ENCODE data around the gene DLEC1.
A peak's percentile ranks its signal among the peaks of the same experiment; 100 is the strongest.

The DLEC1 gene

DNA sequence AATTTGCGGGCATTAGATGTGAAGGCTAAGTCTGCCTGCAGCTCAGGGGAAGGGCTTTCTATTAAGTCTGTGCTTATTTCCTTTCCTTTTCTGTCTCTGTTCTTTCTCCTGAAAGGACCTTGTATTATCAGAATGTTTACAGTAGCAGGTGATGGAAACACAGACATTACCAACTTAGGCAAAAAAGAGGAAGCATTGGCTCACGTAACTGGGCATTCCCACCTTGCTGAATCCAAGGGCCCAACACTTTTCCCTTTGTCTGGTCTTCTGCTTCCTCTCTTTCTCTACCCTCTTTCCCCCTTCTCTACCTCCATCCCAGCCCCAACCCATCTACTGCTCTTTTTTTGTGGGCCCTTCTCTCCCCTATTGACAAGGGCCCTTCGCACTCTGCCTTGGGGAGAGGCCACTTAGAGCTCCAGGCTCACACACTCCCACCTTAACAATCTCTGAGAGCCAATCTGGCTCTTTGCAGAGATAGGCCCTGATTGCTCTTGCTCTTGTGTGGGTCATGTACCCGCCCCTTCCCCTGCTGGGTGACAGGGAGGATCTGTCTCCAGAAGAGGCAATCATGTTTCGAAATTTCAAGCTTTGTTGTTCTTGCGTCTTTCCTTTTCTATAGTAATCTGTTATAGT lies 62.9 kb downstream of the DLEC1 start:
- Histone ChIP-seq H3K18ac (ENCODE audit: low read length) (no peak overlapping the region), H2AK5ac (ENCODE audit: low read length) (no peak overlapping the region), H3K4me1 (ENCODE audit: control insufficient read depth, low read depth, low read length) (peaks cover 6% of the 10 kb centered on the region), H3K79me1 (ENCODE audit: low read length) (no peaks in the 10 kb centered on the region), H4K8ac (ENCODE audit: low read depth, low read length) (no peak overlapping the region), H3K56ac (ENCODE audit: low read length) (no peak overlapping the region), H3K9ac (ENCODE audit: low read length) (no peak overlapping the region), H3K36me3 (ENCODE audit: control insufficient read depth, insufficient read depth, low read length) (no peaks in the 10 kb centered on the region), H3K4me3 (ENCODE audit: low read length) (no peak overlapping the region), H2BK15ac (replicated peaks; ENCODE audit: low read depth) (no peak overlapping the region), H3K27ac (ENCODE audit: low read depth, low read length) (no peak overlapping the region), H3K79me2 (ENCODE audit: control insufficient read depth, insufficient read depth, low read length) (no peaks in the 10 kb centered on the region), H2BK5ac (ENCODE audit: low read length) (no peak overlapping the region), H3K4me2 (ENCODE audit: low read length) (no peak overlapping the region), H4K5ac (ENCODE audit: low read length) (no peak overlapping the region), H3K4ac (ENCODE audit: low read depth, low read length) (no peak overlapping the region), H3K23ac (ENCODE audit: low read length) (no peak overlapping the region), H3K27me3 (ENCODE audit: insufficient read depth, low read length, poor library complexity) (no peaks in the 10 kb centered on the region), H2BK120ac (ENCODE audit: low read depth, low read length) (no peak overlapping the region)
- DNase-seq: peak; percentile 68
- no CpG with 5 or more reads among the region's 6 CpGs for WGBS (ENCODE audit: extremely low coverage, insufficient coverage, low lambda C conversion rate)

DNA sequence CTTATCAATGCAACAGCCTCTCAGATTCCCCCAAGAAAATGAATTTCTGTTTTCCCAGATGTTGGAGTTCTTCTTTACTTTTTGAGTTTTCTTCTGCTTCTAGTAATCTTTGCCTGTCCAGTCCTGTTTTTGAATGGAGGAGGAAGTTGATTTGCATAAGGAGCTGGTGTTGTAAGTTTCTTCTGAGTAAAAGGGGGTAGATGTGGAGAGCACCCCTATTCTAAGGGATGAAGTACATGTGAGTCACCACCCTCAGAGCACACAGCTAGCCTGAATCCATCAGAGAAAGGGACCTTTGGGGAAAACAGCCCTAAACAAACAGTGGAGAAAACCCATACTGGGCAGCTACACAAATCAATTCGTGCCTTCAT lies 63.4 kb downstream of the DLEC1 start:
- Histone ChIP-seq H2AK5ac (ENCODE audit: low read length) (no peak overlapping the region), H3K4ac (ENCODE audit: low read depth, low read length) (no peak overlapping the region), H4K8ac (ENCODE audit: low read depth, low read length) (no peak overlapping the region), H2BK5ac (ENCODE audit: low read length) (no peak overlapping the region), H2BK120ac (ENCODE audit: low read depth, low read length) (no peak overlapping the region), H3K4me2 (ENCODE audit: low read length) (no peak overlapping the region), H3K79me1 (ENCODE audit: low read length) (no peaks in the 10 kb centered on the region), H2BK15ac (replicated peaks; ENCODE audit: low read depth) (no peak overlapping the region), H3K36me3 (ENCODE audit: control insufficient read depth, insufficient read depth, low read length) (no peaks in the 10 kb centered on the region), H3K79me2 (ENCODE audit: control insufficient read depth, insufficient read depth, low read length) (no peaks in the 10 kb centered on the region), H3K4me1 (ENCODE audit: control insufficient read depth, low read depth, low read length) (peaks cover 6% of the 10 kb centered on the region), H3K4me3 (ENCODE audit: low read length) (no peak overlapping the region), H3K18ac (ENCODE audit: low read length) (no peak overlapping the region), H3K27me3 (ENCODE audit: insufficient read depth, low read length, poor library complexity) (no peaks in the 10 kb centered on the region), H3K9ac (ENCODE audit: low read length) (no peak overlapping the region), H4K5ac (ENCODE audit: low read length) (no peak overlapping the region), H3K23ac (ENCODE audit: low read length) (no peak overlapping the region), H3K27ac (ENCODE audit: low read depth, low read length) (no peak overlapping the region), H3K56ac (ENCODE audit: low read length) (no peak overlapping the region)
- no CpG with 5 or more reads among the region's 1 CpG for WGBS (ENCODE audit: extremely low coverage, insufficient coverage, low lambda C conversion rate)
- no peak for DNase-seq

DNA sequence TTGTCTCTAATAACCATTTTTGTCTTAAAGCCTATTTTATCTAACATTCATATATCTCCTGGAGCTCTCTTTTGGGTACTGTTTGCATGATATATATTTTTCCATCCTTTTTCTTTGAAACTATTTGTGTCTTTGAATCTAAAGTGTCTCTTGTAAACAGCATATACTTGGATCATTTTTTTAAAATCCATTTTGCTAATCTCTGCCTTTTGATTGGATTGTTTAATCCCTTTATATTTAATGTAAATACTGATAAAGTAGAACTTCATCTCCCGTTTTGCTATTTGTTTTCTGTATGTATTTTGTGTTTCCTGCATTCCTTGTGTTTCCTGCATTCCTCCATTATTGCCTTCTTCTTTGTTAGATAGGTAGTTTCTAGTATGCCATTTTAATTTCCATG lies 66.5 kb downstream of the DLEC1 start:
- Histone ChIP-seq H2BK120ac (ENCODE audit: low read depth, low read length) (no peak overlapping the region), H3K4me1 (ENCODE audit: control insufficient read depth, low read depth, low read length) (peaks cover 2% of the 10 kb centered on the region), H3K18ac (ENCODE audit: low read length) (no peak overlapping the region), H3K56ac (ENCODE audit: low read length) (no peak overlapping the region), H3K4me3 (ENCODE audit: low read length) (no peak overlapping the region), H2BK5ac (ENCODE audit: low read length) (no peak overlapping the region), H4K8ac (ENCODE audit: low read depth, low read length) (no peak overlapping the region), H3K4me2 (ENCODE audit: low read length) (no peak overlapping the region), H2AK5ac (ENCODE audit: low read length) (no peak overlapping the region), H4K5ac (ENCODE audit: low read length) (no peak overlapping the region), H3K9ac (ENCODE audit: low read length) (no peak overlapping the region), H3K79me2 (ENCODE audit: control insufficient read depth, insufficient read depth, low read length) (no peaks in the 10 kb centered on the region), H3K4ac (ENCODE audit: low read depth, low read length) (no peak overlapping the region), H3K23ac (ENCODE audit: low read length) (no peak overlapping the region), H3K36me3 (ENCODE audit: control insufficient read depth, insufficient read depth, low read length) (no peaks in the 10 kb centered on the region), H3K27ac (ENCODE audit: low read depth, low read length) (no peak overlapping the region), H3K79me1 (ENCODE audit: low read length) (no peaks in the 10 kb centered on the region), H2BK15ac (replicated peaks; ENCODE audit: low read depth) (no peak overlapping the region), H3K27me3 (ENCODE audit: insufficient read depth, low read length, poor library complexity) (no peaks in the 10 kb centered on the region)
- no peak for DNase-seq
- WGBS (ENCODE audit: extremely low coverage, insufficient coverage, low lambda C conversion rate): no CpG with 5 or more reads among the region's 1 CpG

DNA sequence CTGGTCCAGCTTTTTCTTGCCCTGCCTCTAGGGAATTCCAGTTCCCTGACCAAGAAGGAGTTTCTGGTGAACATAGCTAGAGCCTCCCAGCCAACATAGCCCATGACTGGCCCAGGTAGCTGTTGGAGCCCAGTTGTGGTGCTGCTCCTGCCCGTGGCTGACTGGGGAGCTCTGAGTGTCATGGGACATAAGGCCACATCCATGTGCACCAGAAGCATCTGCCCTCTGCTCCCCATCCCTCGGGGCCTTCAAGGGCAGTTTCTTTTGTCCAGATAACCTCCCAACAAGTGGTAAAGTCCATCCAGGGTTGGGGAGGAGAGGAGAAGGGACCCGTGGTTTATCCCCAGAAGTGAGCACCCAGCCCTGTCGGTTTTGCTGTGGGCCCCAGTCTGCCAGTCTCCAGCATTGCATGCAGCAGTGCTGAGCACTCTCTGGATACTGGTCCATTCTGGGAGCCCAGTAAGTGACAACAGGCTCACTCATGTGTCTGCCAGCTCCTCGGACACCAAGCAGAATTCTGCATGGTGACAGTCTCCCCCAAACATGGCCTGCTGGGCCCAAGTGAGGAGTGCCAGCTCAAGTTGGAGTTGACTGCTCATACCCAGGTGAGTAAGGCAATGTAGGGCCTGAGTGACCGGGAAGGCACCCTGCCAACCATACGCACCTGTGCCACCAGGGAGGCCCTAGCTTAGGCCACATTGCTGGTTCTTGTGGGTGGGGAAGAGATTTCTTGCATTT lies 69.1 kb downstream of the DLEC1 start:
- no CpG with 5 or more reads among the region's 7 CpGs for WGBS (ENCODE audit: extremely low coverage, insufficient coverage, low lambda C conversion rate)
- H3K79me1 ChIP-seq (ENCODE audit: low read length): no peaks in the 10 kb centered on the region
- no peak overlapping the region for H3K18ac ChIP-seq (ENCODE audit: low read length)

DNA sequence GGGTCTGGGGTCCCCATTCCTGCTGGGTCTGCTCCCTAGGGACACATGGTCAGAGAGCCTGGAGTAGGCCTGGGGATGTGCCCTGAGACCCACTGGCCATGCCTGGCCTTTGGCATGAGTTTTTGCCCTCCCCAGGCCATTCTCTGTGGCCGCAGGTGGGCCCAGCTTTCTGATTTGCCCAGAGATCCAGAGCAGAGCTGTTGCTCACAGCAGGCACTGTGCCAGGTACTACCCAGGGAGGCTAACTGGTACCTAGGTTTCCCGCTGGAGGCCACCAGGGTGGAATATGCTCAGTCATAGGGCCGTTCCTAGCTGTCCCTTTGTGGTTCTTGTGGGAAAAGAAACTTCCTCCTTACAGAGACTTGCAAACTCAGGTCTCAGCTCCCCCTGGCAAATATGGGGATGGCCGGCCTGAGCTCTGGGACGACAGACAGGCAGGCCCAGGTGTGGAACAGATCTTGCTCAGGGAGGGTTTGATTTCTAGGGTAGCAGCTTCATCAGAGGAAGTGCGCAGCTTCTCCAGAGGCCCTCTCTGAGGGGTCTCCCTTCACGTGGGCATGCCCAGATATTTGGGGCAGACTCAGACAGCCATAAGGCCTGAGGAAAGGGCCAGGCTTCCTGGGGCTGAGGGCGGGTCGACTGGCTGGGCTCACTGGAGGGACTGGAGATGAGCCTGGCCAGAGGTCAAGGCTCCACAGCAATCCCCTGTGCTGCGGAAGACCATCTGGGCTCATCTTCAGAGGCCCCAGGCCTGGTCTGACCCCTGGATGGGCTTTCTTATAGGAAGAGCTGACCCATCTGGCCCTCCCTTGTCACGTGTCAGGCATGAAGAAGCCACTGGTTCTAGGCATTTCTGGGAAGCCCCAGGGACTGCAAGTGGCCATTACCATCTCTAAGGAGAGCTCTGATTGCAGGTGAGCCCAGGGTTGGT lies 69.9 kb downstream of the DLEC1 start:
- Histone ChIP-seq H2BK15ac (replicated peaks; ENCODE audit: low read depth) (no peak overlapping the region), H3K79me2 (ENCODE audit: control insufficient read depth, insufficient read depth, low read length) (no peaks in the 10 kb centered on the region), H3K4me3 (ENCODE audit: low read length) (no peak overlapping the region), H3K4me1 (ENCODE audit: control insufficient read depth, low read depth, low read length) (no peaks in the 10 kb centered on the region), H3K23ac (ENCODE audit: low read length) (no peak overlapping the region), H4K5ac (ENCODE audit: low read length) (no peak overlapping the region), H3K4me2 (ENCODE audit: low read length) (no peak overlapping the region), H3K27ac (ENCODE audit: low read depth, low read length) (no peak overlapping the region), H2BK5ac (ENCODE audit: low read length) (no peak overlapping the region), H3K56ac (ENCODE audit: low read length) (peak overlapping the region; percentile 7), H3K18ac (ENCODE audit: low read length) (no peak overlapping the region), H2AK5ac (ENCODE audit: low read length) (no peak overlapping the region), H3K27me3 (ENCODE audit: insufficient read depth, low read length, poor library complexity) (no peaks in the 10 kb centered on the region), H3K79me1 (ENCODE audit: low read length) (no peaks in the 10 kb centered on the region), H3K36me3 (ENCODE audit: control insufficient read depth, insufficient read depth, low read length) (no peaks in the 10 kb centered on the region), H3K9ac (ENCODE audit: low read length) (no peak overlapping the region), H2BK120ac (ENCODE audit: low read depth, low read length) (no peak overlapping the region), H4K8ac (ENCODE audit: low read depth, low read length) (no peak overlapping the region), H3K4ac (ENCODE audit: low read depth, low read length) (no peak overlapping the region)
- no peak for DNase-seq
- WGBS (ENCODE audit: extremely low coverage, insufficient coverage, low lambda C conversion rate): no CpG with 5 or more reads among the region's 11 CpGs

More for the DNA sequence above, 69.1 kb downstream of the DLEC1 start:
- Histone ChIP-seq H3K4me3 (ENCODE audit: low read length) (no peak overlapping the region), H4K5ac (ENCODE audit: low read length) (no peak overlapping the region), H2BK15ac (replicated peaks; ENCODE audit: low read depth) (no peak overlapping the region), H4K8ac (ENCODE audit: low read depth, low read length) (no peak overlapping the region), H3K23ac (ENCODE audit: low read length) (no peak overlapping the region), H3K36me3 (ENCODE audit: control insufficient read depth, insufficient read depth, low read length) (no peaks in the 10 kb centered on the region), H3K27me3 (ENCODE audit: insufficient read depth, low read length, poor library complexity) (no peaks in the 10 kb centered on the region), H3K4ac (ENCODE audit: low read depth, low read length) (no peak overlapping the region), H3K9ac (ENCODE audit: low read length) (no peak overlapping the region), H3K4me2 (ENCODE audit: low read length) (no peak overlapping the region), H3K27ac (ENCODE audit: low read depth, low read length) (no peak overlapping the region), H2BK5ac (ENCODE audit: low read length) (no peak overlapping the region), H2BK120ac (ENCODE audit: low read depth, low read length) (no peak overlapping the region), H3K56ac (ENCODE audit: low read length) (no peak overlapping the region), H3K79me2 (ENCODE audit: control insufficient read depth, insufficient read depth, low read length) (no peaks in the 10 kb centered on the region), H2AK5ac (ENCODE audit: low read length) (no peak overlapping the region), H3K4me1 (ENCODE audit: control insufficient read depth, low read depth, low read length) (no peaks in the 10 kb centered on the region)
- DNase-seq: no peak

All from mesendoderm (in vitro differentiated cells).